SK-N-MC (cell line): ENCODE results near the gene COL16A1.

Experiments used
- EZH2 ChIP-seq: fragments of 200-600 bp; sonication (generic); IDR thresholded peaks from one replicate; pipeline ENCODE4 v1.6.1; 2017; ENCODE audit warnings: antibody characterized with exemption
- FOXP2 ChIP-seq: optimal IDR thresholded peaks from 2 replicates; pipeline ENCODE3; 2011; ENCODE audit warnings: mild to moderate bottlenecking, moderate library complexity; ENCODE audit not compliant: insufficient read depth; ENCODE audit errors: extremely low read length, control extremely low read depth
- POLR2AphosphoS5 ChIP-seq: IDR thresholded peaks from 2 replicates; pipeline ENCODE4 v1.6.1; 2012; ENCODE audit warnings: mild to moderate bottlenecking, low read depth, low read length, borderline replicate concordance

- no peak for TF ChIP-seq POLR2AphosphoS5
- TF ChIP-seq EZH2, result no peak
- TF ChIP-seq FOXP2, result no peak
Observed at GRCh38 chr1:31723828-31724359, 20.1 kb upstream of the COL16A1 start.
